ENCODE results near the gene ARFGAP3. TPM values are rescaled to one million over a fixed set of nuclear protein-coding genes. Genes with fewer than 3 reads are reported as not detected.
"Not testable (repeated sequence)": the region's sequence is repeated elsewhere in the genome, so short reads cannot be mapped to it uniquely, and the experiment has no call there.

ARFGAP3 gene
- total RNA-seq, 1 experiment from 2014 or later, result 37.4 TPM

GRCh38 chr22:42752912-42753311 is 104.2 kb downstream of the ARFGAP3 start:
- DNase-seq, result no peak
- no peak overlapping the region for H3K27ac Mint-ChIP-seq (ENCODE audit: unreplicated experiment)
- intact Hi-C loops (cut with micrococcal nuclease; ENCODE audit: unreplicated experiment), result no loop called here
- Histone ChIP-seq H3K9me3 (no peaks in the 10 kb centered on the region), H3K4me3 (ENCODE audit: low read depth, low read length) (no peak overlapping the region), H3K27me3 (replicated peaks; ENCODE audit: control insufficient read depth, insufficient read depth, low read length) (no peaks in the 10 kb centered on the region), H3K4me1 (peaks cover 5% of the 10 kb centered on the region; the same call in 1 of the 2 replicates), H3K36me3 (ENCODE audit: control insufficient read depth, insufficient read depth, low read length) (no peaks in the 10 kb centered on the region)
- H3K9me3 Mint-ChIP-seq (ENCODE audit: unreplicated experiment), result no peaks in the 10 kb centered on the region
- no peaks in the 10 kb centered on the region for H3K36me3 Mint-ChIP-seq (ENCODE audit: insufficient read depth, unreplicated experiment)
- H3K4me1 Mint-ChIP-seq (ENCODE audit: low read depth, unreplicated experiment), result no peaks in the 10 kb centered on the region
- ChIA-PET POLR2A (no interaction called here), CTCF (interaction anchor here (0.7 kb wide), 1 partner anchor 55 kb away, joined by 5 read pairs; no protein-coding TSS in a partner anchor)
- H3K4me3 Mint-ChIP-seq (ENCODE audit: unreplicated experiment), result no peak overlapping the region
- TF ChIP-seq, protein P1, sequence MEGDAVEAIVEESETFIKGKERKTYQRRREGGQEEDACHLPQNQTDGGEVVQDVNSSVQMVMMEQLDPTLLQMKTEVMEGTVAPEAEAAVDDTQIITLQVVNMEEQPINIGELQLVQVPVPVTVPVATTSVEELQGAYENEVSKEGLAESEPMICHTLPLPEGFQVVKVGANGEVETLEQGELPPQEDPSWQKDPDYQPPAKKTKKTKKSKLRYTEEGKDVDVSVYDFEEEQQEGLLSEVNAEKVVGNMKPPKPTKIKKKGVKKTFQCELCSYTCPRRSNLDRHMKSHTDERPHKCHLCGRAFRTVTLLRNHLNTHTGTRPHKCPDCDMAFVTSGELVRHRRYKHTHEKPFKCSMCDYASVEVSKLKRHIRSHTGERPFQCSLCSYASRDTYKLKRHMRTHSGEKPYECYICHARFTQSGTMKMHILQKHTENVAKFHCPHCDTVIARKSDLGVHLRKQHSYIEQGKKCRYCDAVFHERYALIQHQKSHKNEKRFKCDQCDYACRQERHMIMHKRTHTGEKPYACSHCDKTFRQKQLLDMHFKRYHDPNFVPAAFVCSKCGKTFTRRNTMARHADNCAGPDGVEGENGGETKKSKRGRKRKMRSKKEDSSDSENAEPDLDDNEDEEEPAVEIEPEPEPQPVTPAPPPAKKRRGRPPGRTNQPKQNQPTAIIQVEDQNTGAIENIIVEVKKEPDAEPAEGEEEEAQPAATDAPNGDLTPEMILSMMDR (IDR thresholded peaks at IDR 0.05; ENCODE audit: insufficient read depth in 1 of 2, low read depth in 1 of 2, low read length in 1 of 2, severe bottlenecking in 1 of 2, unreplicated experiment in 1 of 2), result no peak
- no TSS peak for BruUV-seq (replicated peaks)
- no peaks in the 10 kb centered on the region for H3K27me3 Mint-ChIP-seq (ENCODE audit: insufficient read depth, unreplicated experiment)

- intact Hi-C loops (cut with micrococcal nuclease; ENCODE audit: unreplicated experiment), result no loop called here
- no peaks in the 10 kb centered on the region for H3K36me3 ChIP-seq (ENCODE audit: control insufficient read depth, insufficient read depth, low read length)
- POLR2A ChIA-PET, result no interaction called here
These were observed 104.8 kb downstream of the ARFGAP3 start for GRCh38 chr22:42752230-42752746.

DNA sequence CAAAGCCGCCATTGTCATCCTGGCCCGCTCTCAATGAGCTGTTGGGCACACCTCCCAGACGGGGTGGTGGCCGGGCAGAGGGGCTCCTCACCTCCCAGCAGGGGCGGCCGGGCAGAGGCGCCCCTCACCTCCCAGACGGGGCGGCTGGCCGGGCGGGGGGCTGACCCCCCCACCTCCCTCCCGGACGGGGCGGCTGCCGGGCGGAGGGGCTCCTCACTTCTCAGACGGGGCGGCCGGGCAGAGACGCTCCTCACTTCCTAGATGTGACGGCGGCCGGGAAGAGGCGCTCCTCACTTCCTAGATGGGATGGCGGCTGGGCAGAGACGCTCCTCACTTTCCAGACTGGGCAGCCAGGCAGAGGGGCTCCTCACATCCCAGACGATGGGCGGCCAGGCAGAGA is 106.7 kb downstream of the ARFGAP3 start:
- H3K4me3 Mint-ChIP-seq (ENCODE audit: unreplicated experiment); H3K27me3 Mint-ChIP-seq (ENCODE audit: insufficient read depth, unreplicated experiment); H3K27ac Mint-ChIP-seq (ENCODE audit: unreplicated experiment); H3K36me3 Mint-ChIP-seq (ENCODE audit: insufficient read depth, unreplicated experiment); H3K4me1 ChIP-seq; intact Hi-C loops (cut with micrococcal nuclease; ENCODE audit: unreplicated experiment); BruUV-seq (replicated peaks); H3K9me3 Mint-ChIP-seq (ENCODE audit: unreplicated experiment); H3K36me3 ChIP-seq (ENCODE audit: control insufficient read depth, insufficient read depth, low read length); POLR2A ChIA-PET; CTCF ChIA-PET; H3K27me3 ChIP-seq (replicated peaks; ENCODE audit: control insufficient read depth, insufficient read depth, low read length); DNase-seq; H3K4me3 ChIP-seq (ENCODE audit: low read depth, low read length); H3K9me3 ChIP-seq; H3K4me1 Mint-ChIP-seq (ENCODE audit: low read depth, unreplicated experiment): not testable (repeated sequence)

More at GRCh38 chr22:42752230-42752746, 104.8 kb downstream of the ARFGAP3 start:
- CTCF ChIA-PET, result no interaction called here
- Histone ChIP-seq H3K9me3 (no peaks in the 10 kb centered on the region), H3K27me3 (replicated peaks; ENCODE audit: control insufficient read depth, insufficient read depth, low read length) (no peaks in the 10 kb centered on the region), H3K4me3 (ENCODE audit: low read depth, low read length) (no peak overlapping the region), H3K4me1 (peaks cover 5% of the 10 kb centered on the region; the same call in 1 of the 2 replicates)
- Mint-ChIP-seq H3K36me3 (ENCODE audit: insufficient read depth, unreplicated experiment) (no peaks in the 10 kb centered on the region), H3K27me3 (ENCODE audit: insufficient read depth, unreplicated experiment) (no peaks in the 10 kb centered on the region), H3K4me1 (ENCODE audit: low read depth, unreplicated experiment) (no peaks in the 10 kb centered on the region), H3K9me3 (ENCODE audit: unreplicated experiment) (no peaks in the 10 kb centered on the region), H3K27ac (ENCODE audit: unreplicated experiment) (no peak overlapping the region), H3K4me3 (ENCODE audit: unreplicated experiment) (no peak overlapping the region)
- no TSS peak for BruUV-seq (replicated peaks)
- DNase-seq, result no peak
- TF ChIP-seq, protein P1 (IDR thresholded peaks at IDR 0.05; ENCODE audit: insufficient read depth in 1 of 2, low read depth in 1 of 2, low read length in 1 of 2, severe bottlenecking in 1 of 2, unreplicated experiment in 1 of 2), result no peak

All from Caco-2 (cell line).